CD4-positive, alpha-beta T cell treated with Interleukin-4 for 4 hours (primary cell): ENCODE results near the gene CATSPER1.
"Not testable (repeated sequence)": the region's sequence is repeated elsewhere in the genome, so short reads cannot be mapped to it uniquely, and the experiment has no call there.

Source experiments
- DNase-seq: peaks from one replicate; pipeline ENCODE4 v3.0.0-alpha.2; 2020

CATSPER1 gene

DNA sequence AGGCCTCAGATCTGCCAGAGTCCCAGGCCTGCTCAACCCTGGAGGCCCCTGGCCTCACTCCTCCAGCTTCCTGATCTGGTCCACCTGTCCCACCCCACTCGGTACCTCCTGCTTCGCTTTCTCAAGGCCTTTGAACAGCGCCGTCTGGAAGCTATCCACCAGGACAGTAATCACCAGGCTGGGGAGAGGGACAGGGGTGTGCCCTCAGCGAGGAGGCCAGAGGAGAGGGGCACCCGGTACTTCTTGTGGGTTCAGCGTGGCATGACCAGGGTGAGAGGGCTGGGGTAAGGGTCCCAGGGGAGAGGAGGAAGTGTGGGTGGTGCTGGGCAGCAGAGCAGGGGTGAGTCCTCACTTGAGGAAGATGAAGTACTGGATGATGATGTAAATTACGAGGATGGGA lies 6.1 kb downstream of the CATSPER1 start:
- no peak for DNase-seq

DNA sequence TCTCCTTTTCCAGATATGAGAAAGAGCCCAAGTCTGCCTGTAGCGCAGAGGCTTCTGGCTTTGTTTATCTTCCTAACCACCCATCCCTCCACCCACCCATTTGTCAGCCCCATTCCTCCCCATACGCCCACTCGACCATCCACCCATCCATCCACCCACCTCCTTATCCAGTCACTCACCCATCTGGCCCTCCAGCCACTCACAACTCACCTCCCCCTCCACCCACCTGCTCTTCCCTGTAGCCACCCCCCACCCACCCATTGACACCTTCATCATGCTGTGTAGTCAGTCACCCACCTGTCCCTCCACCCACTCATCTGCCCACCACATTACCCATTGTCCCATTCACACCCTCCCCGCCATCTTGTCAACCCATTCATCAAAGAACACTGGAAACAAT lies 9.0 kb downstream of the CATSPER1 start:
- DNase-seq = no peak

DNA sequence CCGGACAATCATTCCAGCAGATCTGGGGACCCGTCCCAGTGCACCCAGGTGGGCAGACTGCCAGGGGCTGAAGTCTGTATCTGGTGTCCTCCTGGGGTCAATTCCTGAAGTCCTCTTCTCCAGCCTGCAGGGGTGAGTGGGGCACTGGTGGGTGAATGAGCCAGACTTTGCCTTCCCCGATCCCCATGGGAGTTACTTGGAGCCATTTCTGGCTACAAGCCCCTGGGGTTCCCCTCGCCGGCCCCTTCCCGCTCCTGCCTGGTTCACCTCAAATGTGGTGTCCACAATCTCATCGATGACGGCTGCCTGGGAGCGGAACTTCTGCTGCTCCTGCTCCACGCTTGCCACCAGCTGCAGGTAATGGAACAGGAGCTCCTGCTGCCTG lies 9.5 kb downstream of the CATSPER1 start:
- DNase-seq = no peak

DNA sequence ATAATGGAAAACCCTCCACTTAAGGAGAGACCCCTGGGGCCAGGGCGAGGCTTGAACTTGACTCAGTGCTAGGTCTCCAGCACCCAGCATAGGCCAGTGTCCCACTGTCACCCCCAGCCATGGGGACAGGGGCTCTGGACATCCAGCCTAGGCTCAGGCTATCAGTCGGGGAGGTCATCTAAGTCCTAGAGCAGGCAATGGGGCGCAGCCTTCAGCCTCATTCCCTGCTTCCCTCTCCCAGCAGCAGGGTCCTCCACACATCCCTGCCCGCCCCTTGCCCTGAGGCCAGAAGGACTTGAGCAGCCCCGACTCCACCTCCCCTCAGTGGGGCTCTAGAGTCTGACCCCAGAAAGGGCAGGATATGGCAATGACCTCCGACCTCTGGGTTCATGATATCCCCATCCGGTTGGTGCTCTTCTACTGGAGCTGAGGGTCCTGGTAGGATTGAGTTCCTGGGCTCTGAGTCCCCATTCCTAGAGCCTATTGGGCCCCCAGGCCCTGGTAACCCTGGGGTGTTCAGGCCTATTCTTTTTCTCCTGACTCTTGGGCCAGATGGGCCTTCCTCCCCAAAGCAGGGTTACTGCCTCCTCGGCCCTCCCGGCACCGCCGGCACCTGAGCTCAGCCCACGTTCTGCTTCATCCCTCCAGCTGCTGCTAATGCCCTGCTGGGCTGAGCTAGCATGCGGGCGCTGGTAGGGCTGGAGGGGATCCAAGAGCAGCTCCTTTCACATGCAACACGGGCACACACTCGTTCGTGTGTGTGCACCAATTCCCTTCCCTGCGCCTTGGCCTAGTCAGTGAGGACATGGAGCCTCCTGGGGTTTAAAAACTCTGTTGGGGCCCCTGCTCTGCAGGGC lies 10.1 kb downstream of the CATSPER1 start:
- no peak for DNase-seq

DNA sequence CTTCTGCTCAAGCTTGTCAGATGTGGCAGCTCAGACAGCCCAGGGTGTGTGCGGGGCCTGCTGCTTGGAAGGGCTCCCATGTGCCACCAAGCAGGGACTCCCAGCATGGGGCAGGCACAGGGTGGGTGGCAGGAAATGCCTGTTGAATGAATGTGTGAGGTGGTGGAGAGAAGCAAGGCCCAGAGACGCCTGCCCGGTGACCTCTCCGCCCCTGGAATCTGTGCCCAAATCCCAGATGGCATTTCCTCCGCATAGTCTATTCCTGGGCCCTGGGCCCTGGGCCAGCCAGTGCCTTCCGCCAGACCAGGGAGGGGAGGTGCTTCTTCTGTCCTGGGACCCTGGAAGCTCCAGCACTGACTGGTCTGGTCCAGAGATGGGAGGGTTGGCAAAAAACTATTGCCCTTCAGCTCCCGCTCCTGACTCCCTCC lies 10.8 kb downstream of the CATSPER1 start:
- DNase-seq = no peak

DNA sequence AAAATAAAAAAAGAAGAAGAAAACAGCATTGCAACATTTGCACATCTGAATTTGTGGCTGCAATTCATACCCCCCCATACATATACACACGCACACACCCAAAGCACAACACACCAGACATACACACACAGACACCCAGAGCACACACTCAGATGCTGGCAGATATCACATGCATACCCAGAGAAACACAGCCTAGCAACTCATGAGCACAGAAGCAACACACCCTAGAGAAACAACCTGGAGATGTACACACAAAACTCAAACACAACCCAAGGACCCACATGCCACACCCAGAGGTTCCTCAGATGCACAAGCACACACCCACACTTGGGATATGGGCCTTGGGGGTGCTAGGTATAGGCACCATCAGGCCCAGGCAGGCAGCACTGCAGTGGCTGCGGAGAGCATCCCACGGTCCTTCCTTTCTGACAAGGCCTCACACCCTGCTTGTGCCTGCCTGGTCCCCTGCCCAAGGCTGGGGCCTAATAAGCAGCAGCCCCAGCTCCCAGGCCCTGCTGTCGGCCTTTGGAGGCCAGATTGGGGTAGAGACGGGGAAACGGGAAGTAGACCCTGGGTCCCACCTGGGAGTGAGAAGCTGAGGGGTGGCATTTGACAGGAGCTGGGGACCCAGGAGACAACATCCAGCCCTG lies 11.3 kb downstream of the CATSPER1 start:
- DNase-seq = no peak

DNA sequence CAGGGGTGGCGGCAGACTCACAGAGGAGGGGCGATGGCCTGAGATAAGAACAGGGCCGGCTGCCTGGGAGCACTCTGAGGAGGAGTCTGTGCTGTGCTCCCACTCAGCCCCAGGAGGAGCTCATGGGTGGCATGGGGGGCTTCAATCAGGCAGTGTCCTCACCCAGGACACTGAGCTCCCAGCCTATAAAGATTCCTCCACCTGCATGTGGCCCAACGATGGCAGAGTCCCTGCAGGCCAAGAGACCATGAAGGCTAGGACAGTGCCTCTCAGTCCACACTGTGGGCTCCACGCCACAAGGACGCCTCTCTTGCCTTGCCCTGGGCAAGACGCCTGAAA lies 12.5 kb downstream of the CATSPER1 start:
- DNase-seq = no peak

DNA sequence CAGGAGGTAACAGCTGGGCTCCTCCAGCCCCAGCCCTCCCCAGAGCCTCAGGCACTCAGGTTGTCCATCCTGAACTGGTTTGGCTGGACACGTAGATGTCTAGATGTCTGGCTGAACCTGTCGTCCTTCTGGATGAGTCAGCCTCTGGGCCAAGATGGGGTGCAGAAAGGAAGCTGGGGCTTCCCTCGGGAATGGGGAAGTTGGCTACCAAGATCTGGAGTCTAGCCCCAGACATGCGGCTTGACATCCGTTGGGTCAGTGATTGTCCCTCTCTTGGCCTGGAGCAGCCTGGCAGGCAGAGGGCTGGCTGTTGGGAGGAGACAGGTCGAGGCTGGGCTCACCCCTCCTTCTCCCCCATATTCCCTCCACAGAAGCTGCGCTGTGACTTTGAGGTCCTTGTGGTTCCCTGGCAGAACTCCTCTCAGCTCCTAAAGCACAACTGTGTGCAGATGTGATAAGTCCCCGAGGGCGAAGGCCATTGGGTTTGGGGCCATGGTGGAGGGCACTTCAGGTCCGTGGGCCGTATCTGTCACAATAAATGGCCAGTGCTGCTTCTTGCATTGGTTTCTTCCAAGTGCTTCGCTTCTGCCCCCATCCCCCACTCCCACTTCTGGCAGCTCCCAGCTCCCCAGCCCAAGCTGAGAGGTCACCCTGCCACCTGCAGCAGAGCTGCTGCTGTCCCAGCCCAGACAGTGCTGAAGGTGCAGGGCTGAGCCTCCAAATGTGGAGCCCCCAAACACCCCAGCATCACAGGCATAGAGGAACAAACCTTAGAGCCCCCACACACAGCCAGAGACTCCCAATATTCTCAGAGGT lies 13.1 kb downstream of the CATSPER1 start:
- DNase-seq = no peak

DNA sequence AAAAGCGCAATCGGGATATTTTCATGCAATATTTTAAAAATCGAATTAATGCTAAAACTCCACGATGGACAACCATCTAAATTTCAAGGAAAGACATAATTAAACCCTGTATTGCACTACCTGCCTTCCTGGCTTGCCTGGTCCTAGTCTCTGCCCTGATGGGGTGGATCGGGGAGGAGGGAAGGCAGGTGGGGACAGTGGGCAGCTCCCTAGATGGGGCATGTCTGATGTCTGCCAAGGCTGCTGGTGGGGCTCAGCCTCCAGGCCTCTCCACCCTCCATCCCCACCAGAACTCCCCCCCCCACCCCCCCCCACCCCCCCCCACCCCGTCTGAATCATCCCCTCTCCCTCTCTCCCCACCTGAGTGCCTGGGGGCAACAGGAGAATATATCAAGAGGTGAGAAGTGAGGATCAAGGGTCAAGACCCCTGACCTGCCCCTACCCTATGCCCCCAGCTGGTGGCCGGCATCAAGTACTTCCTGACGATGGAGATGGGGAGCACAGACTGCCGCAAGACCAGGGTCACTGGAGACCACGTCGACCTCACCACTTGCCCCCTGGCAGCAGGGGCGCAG lies 13.8 kb downstream of the CATSPER1 start:
- DNase-seq = no peak

DNA sequence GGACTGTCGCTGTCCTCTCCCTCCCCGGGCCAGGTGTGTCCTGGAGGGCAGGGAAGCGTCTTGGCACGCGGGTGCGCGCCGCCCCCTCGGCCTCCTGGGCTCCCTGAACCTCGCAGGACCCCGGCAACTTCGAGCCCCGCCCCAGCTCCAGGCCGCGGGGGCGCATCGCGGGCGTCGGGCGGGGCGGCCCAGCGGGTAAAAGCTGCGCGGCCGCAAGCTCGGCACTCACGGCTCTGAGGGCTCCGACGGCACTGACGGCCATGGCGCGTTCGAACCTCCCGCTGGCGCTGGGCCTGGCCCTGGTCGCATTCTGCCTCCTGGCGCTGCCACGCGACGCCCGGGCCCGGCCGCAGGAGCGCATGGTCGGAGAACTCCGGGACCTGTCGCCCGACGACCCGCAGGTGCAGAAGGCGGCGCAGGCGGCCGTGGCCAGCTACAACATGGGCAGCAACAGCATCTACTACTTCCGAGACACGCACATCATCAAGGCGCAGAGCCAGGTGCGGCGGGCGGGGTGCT lies 14.4 kb downstream of the CATSPER1 start, which contains the start of gene CST6:
CST6 (plus strand) TSS at position 224 of the 519 bp plus-strand sequence; CDS start at position 261, 37 bp downstream.
- DNase-seq = no peak

DNA sequence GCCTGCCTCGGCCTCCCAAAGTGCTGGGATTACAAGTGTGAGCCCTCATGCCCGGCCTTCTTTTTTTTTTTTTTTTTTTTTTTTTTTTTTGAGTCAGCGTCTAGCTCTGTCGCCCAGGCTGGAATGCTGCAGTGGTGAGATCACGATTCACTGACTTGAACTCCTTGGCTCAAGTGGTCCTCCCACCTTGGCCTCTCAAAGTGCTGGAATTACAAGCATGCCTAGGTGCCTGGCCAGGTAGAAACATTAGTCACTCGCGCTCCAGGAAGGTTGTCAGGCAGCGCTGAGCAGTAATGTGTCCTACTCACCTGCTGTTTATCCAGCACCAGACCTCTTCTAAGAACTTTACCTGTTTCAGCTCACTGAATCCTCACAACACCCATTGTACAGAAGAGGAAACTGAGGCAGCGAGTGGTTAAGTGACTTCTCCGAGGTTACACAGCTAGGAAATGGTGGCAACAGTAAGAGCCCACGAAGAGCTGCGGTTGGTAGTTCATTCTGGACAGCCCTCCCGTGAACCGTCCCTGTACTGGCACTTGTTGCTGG lies 15.0 kb downstream of the CATSPER1 start:
- no peak for DNase-seq

DNA sequence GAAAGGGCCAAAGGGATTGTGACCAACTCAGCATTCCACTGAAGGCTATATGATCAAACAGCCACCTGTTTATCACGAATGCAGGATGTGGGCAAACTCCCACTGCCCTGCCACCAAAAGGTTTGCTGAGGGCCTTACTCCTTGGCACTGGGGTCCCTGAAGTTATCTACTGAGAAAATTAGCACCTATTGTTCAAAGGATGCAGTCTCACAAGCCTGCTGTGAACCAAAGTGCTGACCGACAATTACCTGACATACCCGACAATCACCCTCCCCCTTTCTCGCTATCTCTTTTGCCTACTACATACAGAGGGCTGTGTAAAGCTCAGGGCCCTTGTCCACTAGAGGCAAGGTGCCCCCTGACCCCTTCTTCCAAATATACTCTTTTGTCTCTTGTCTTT lies 16.2 kb downstream of the CATSPER1 start:
- not testable (repeated sequence) for DNase-seq

DNA sequence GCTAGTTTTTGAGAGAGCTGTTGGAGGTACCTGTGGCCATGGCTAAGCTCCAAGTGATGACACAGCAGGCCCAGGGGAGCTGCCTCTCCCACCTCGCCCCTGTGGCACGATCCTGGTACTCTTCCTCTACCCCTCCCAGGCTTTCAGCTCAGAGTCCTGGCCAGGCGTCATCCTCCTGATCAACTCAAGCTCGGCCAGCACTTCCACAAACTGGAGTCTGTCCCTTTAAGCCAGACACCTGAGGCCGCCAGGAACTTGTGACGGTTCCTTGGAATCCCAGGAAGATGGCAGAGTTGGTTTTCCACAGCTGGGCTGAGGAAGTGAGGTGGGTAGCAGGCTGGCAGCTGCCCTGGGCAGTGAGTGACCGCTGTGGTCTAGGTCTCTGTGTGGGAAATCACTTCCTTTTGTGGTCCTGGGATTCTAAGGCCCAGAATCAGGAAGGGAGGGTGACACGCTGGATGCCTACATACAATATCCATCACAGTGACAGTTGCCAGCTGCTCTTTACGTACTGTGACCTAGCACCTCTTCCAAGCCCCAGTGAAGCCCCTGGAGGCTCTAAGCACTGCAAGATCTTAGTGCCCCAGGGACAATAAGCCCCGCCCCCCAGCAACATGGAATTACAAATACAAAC lies 17.7 kb downstream of the CATSPER1 start:
- no peak for DNase-seq

DNA sequence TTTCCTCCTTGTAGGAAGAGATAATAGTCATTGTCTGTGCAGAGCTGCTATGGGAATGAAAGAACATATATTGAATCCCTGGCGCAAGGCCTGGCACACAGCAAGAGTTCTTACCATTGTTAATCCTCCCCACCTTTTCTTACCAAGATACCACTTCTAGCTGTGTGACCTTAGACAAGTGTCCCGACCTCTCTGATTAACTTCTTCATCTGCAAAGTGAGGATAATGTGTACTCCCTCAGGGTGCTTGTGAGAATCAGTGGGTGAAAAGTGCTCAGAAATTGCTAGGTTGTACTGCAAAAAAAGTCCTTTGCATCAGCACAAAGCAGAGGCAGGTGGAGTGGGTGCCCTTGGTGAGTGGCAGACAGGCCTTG lies 18.2 kb downstream of the CATSPER1 start:
- DNase-seq = no peak

DNA sequence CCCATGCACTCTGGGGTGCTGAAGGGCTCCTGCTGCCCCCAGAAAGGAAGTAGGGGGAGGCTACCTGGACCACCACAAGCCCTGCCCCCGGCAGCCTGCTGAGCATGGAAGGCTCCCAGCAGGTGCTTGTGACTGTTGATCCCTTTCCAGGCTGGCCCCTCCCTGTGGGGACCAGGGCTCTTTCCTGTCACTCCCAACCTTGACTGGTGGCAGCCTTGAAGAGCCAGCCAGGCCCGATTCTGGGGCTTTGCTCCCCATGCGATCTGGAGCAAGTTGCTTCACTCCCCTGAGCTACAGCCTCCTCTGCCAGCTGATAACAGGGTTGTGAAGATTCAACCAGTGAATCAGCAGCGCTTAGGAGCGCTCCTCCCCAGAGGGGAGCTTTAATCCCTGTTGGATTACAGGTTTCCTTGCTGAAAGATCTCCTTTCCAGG lies 19.1 kb downstream of the CATSPER1 start:
- no peak for DNase-seq

DNA sequence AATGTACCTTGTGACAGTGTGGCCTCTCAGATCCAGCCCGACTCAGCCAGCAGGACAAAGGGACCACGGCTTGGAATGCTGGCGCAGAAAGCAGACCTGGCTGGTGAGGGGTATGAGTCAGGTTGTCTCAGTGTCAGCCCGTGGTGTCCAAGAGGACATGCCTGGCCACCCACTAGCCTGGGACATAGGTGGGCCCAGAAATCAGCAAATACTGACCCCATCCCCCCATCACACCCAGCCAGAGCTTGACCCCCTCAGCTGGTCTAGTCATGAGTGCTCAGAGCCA lies 19.4 kb downstream of the CATSPER1 start:
- no peak for DNase-seq

DNA sequence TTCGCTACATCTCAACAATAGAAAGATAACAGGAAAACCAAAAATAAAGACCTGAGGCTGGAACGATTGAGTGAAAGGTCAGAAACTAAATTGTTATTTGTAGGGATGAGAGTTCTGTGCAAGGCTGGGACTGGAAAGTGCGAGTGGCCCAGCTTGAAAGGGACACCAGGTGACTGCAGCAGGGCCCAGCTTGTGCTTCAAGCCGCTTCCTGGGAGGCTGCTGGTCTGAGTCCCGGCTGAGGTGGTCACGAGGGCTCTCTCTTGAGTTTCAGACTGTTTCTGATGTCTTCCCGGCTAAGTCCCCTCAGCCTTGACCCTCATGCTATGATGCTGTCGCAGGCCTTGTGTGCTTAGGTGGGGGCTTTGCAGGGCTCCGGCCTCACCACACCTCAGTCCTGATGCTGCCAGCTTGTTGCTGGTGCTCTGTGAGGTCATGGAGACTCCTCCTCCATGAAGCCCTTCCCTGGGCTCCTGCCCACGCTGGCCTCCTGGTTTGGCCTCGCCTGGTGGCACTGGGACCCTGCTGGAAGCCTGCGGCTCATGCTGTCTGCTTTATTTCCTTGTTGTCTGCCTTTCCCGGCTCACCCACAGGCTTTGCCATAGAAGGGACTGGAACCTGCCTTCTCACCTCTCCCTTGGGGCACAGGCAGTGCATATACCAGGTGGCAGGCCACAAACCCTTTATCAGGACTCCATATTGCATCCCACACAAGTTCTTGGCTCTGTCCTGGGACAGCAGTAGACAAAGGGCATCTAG lies 20.0 kb downstream of the CATSPER1 start:
- DNase-seq = no peak

DNA sequence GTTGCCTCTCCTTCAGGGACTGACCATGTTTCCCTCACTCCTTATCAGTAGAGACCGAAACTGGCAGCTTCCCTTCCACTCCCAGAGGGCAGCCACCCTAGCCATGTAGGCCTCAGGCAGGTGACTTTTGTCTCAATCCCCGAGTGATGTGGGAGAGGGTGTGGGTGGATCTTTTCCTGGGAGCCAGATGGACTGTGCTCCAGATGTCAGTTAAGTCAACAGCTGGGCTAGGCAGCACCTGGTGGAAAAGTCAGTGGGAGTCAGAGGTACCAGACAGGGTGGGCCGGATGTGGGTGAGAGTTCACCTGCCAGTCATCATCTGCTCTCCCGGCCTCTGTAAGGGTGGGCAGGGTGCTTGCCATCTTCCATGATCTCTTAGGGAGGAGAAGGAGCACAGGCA lies 22.1 kb downstream of the CATSPER1 start:
- no peak for DNase-seq

DNA sequence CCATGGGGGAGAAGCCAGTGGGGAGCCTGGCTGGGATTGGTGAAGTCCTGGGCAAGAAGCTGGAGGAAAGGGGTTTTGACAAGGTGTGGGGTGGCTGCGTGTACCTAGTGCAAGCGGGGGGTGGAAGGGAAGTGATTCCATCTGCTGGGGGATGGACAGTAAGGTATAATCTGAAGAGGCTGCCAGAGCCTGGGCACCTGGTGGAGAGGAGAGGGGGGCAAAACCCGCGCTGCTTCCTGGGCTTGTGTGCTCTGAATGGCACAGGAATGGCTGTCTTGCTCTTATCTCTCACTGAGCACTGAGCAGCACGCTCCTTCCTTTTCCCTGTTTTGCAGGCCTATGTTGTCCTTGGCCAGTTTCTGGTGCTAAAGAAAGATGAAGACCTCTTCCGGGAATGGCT lies 23.0 kb downstream of the CATSPER1 start:
- DNase-seq = no peak

DNA sequence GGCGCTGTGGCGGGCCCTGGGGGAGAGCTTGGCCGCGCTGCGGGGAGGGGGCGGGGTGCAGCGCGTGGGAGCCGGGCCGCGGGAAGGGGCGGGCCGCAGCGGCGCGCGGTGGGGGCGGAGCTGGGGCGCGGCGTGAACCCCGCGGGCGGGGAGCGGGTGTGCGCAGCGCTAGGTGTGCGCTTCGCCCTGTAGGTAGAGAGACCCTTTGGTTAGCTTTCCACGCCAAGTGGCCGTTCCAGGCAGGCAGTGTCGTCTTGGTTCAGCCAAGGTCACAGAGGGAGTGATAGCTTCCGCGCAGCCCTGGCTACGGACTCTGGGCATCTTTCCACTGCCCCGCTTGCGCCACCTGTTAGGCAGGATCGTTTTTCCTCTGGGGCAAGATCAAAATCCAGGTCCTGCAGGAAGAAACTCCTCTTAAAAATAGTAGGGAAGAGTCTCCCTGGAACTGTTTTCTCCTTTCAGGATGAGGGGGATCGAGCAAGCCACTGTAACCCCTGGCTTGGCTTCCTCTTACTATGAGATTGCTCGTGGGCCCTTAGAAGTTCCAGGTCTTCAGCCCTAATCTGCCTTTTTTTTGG lies 23.5 kb downstream of the CATSPER1 start:
- no peak for DNase-seq

DNA sequence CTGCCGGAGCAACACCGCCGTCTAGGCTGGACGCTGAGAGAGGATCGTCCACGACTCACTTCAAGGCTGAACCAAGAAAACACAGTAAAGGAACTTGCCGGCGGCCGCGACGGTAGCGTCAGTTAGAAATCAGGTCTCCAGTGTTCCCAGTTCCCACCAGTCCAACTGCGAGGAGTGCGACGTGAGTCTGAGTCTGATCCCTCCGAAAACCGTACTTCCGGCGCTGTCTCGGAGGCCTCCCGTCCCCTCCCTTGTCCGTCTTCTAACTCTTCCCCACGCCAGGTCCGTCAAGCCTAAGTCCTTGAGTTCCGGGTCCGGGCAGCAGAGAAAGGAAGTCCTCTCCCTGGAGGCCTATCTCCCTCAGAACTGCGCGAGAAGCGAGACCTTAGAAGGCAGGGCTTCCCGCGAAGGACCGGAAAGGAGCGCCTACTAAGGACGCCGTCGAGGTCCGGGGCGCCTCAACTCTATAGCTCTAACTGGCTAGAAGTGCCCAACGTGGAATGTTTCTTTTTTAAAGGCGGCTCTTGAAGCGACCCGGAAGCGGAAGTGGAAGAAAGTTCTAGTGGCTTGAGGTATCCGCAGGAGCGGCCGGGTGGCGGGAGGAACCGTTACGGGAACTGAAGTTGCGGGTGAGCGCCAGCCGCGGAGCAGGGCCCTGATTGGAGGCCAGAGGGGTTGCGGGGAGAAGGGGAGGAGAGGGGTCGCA lies 24.2 kb downstream of the CATSPER1 start, which contains the start of the genes BANF1 and EIF1AD:
BANF1 (plus strand) TSS at position 562 of the 706 bp plus-strand sequence. CDS start 748 bp downstream, outside the sequence.
EIF1AD (minus strand) TSS at position 216 of the 706 bp plus-strand sequence. CDS start 1,768 bp downstream, outside the sequence.
- DNase-seq = peak; percentile 96
